Mesothelial cell of epicardium (in vitro differentiated cells): ENCODE results near the gene SLC36A3. TPM values are rescaled to one million over a fixed set of nuclear protein-coding genes. Genes with fewer than 3 reads are reported as not detected.
"Not testable (repeated sequence)": the region's sequence is repeated elsewhere in the genome, so short reads cannot be mapped to it uniquely, and the experiment has no call there.

Experiments
- DNase-seq, 2 experiments: peaks; one replicate each; pipeline ENCODE4 v3.0.0; 2021; ENCODE audit warnings: low spot score in 2 of 2; ENCODE audit not compliant: unreplicated experiment in 2 of 2
- H3K27ac Mint-ChIP-seq: 2 replicates; pipeline ENCODE4 v1.8.0; 2021; ENCODE audit warnings: mixed read lengths
- H3K27me3 Mint-ChIP-seq: 2 replicates; pipeline ENCODE4 v1.8.0; 2021; ENCODE audit warnings: low read depth, mixed read lengths
- H3K36me3 Mint-ChIP-seq: 2 replicates; pipeline ENCODE4 v1.8.0; 2021; ENCODE audit warnings: mixed read lengths
- H3K4me1 Mint-ChIP-seq: 2 replicates; pipeline ENCODE4 v1.8.0; 2021; ENCODE audit warnings: mixed read lengths
- H3K4me3 Mint-ChIP-seq: 2 replicates; pipeline ENCODE4 v1.8.0; 2021; ENCODE audit warnings: mild to moderate bottlenecking, moderate library complexity, mixed read lengths
- H3K9me3 Mint-ChIP-seq: 2 replicates; pipeline ENCODE4 v1.8.0; 2021; ENCODE audit warnings: mixed read lengths
- total RNA-seq: library from RNA; stranded (reverse); gene quantifications from 3 replicates; pipeline ENCODE4 v1.2.1, GENCODE V29; 2021
- TF ChIP-seq, protein P1 (sequence below): fragments of 200-600 bp; sonication (generic); IDR thresholded peaks from one replicate; pipeline ENCODE4 v1.5.0; 2021; ENCODE audit warnings: antibody characterized with exemption; ENCODE audit not compliant: unreplicated experiment

Gene SLC36A3
- total RNA-seq, 1 donor from 2014 or later = not detected

DNA sequence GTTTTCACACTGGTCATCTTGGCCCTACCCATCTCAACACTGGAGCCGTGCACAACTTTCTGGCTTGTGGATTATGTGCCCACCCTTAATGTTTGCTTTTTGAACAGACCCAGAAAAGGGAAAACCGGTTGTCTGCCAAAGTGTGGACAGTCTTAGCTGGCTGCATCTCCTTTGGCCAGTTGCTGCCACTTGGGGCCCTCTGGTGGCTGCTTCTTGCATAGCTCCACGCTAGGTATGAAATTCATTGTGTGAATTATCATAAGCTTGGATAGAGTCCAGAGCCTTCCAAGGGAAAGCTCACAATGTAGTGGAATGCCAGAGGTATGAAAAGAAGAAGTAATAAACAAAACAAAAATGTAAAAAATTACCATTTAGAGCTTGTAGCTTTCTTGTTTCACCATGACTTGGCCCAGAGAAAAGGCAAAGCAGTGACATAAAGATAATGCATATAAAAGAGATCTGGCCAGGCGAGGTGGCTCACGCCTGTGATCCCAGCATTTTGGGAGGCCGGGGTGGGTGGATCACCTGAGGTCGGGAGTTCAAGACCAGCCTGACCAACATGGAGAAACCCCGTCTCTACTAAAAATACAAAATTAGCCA is 12.5 kb upstream of the SLC36A3 start:
- TF ChIP-seq, protein P1, sequence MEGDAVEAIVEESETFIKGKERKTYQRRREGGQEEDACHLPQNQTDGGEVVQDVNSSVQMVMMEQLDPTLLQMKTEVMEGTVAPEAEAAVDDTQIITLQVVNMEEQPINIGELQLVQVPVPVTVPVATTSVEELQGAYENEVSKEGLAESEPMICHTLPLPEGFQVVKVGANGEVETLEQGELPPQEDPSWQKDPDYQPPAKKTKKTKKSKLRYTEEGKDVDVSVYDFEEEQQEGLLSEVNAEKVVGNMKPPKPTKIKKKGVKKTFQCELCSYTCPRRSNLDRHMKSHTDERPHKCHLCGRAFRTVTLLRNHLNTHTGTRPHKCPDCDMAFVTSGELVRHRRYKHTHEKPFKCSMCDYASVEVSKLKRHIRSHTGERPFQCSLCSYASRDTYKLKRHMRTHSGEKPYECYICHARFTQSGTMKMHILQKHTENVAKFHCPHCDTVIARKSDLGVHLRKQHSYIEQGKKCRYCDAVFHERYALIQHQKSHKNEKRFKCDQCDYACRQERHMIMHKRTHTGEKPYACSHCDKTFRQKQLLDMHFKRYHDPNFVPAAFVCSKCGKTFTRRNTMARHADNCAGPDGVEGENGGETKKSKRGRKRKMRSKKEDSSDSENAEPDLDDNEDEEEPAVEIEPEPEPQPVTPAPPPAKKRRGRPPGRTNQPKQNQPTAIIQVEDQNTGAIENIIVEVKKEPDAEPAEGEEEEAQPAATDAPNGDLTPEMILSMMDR = peak; percentile 83
- Mint-ChIP-seq H3K4me1 (peaks cover 18% of the 10 kb centered on the region), H3K36me3 (no peaks in the 10 kb centered on the region), H3K9me3 (peaks cover 5% of the 10 kb centered on the region), H3K27ac (peak overlapping the region; percentile 22), H3K27me3 (peaks cover 2% of the 10 kb centered on the region), H3K4me3 (no peak overlapping the region)
- peak; percentile 56 to 90 for DNase-seq

DNA sequence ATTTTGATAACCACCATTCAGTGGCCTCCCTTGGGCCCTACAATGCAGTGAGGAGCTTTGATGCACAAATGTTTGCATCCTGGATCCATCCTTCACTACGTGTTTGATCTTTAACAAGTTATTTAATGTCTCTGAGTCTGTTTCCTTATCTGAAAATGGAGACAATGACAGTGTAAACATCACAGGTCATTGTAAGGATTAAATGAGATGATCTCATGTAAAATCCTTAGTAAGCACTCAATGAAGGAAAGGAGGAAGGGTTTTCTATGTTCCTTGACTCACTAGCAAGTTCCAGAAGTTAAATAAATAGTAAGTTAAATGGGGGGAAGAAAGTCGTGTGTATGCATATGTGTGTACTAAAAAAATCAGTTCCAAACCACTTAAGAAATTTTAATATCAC is 9.8 kb upstream of the SLC36A3 start:
- H3K4me3 Mint-ChIP-seq = no peak overlapping the region
- no peak for DNase-seq
- H3K36me3 Mint-ChIP-seq = no peaks in the 10 kb centered on the region
- peaks cover 2% of the 10 kb centered on the region for H3K27me3 Mint-ChIP-seq
- TF ChIP-seq, protein P1 = no peak
- H3K27ac Mint-ChIP-seq = no peak overlapping the region
- H3K4me1 Mint-ChIP-seq = peaks cover 10% of the 10 kb centered on the region
- peaks cover 13% of the 10 kb centered on the region for H3K9me3 Mint-ChIP-seq

DNA sequence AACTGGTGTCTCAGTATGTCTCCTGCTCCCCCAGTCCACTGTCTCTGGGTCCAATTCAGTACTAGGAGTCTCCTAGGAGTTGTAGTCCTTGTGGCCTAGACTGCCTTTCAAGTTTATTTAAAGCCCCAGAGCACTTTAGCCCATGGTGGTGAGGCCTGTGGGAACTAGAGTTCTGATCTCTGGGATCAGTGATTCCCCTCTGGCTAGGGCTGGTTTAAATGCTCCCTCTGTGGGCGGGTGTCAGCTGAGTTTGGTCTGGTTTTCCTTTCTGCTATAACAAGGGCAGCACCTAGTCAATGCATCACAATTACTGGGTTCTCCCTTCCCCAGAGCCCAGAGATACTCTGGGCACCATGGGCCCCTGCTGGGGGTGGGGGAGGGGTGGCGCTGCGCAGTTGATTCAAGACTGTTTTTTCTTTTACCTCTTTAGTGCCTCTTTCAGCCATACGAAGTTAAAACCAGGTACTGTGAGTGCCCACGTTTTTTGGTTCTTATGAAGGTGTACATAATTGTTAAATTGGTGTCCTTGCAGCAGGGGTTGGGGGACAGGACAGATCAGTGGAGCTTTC is 9.3 kb upstream of the SLC36A3 start:
- H3K4me3 Mint-ChIP-seq = no peak overlapping the region
- H3K4me1 Mint-ChIP-seq = peaks cover 8% of the 10 kb centered on the region
- TF ChIP-seq, protein P1 = no peak
- DNase-seq = no peak
- H3K27me3 Mint-ChIP-seq = peaks cover 2% of the 10 kb centered on the region
- no peaks in the 10 kb centered on the region for H3K36me3 Mint-ChIP-seq
- H3K9me3 Mint-ChIP-seq = peaks cover 13% of the 10 kb centered on the region
- H3K27ac Mint-ChIP-seq = no peak overlapping the region

DNA sequence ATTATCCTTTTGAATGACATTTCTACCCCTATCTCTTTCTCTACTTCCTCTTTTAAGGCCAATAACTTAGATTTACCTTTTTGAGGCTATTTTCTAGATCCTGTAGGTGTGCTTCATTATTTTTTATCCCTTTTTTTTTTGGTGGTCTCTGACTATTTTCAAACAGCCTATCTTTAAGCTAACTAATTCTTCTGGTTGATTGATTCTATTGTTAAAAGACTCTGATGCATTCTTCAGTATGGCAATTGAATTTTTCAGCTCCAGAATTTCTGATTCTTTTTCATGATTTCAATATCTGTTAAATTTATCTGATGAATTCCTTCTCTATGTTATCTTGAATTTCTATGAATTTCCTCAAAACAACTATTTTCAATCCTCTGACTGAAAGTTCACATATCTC is 7.4 kb upstream of the SLC36A3 start:
- Mint-ChIP-seq H3K4me3 (no peak overlapping the region), H3K27ac (no peak overlapping the region)

DNA sequence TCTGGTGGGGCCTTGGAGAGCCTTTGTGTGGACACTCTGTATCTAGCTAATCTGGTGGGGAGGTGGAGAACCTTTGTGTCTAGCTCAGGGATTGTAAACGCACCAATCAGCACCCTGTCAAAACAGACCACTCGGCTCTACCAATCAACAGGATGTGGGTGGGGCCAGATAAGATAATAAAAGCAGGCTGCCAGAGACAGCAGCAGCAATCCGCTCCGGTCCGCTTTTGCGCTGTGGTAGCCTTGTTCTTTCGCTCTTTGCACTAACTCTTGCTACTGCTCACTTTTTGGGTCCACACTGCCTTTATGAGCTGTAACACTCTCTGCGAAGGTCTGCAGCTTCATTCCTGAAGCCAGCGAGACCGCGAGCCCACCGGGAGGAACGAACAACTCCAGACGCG is 6.3 kb upstream of the SLC36A3 start:
- H3K4me1 Mint-ChIP-seq, H3K27me3 Mint-ChIP-seq, DNase-seq, H3K4me3 Mint-ChIP-seq, H3K36me3 Mint-ChIP-seq, H3K27ac Mint-ChIP-seq: not testable (repeated sequence)
- H3K9me3 Mint-ChIP-seq = peaks cover 13% of the 10 kb centered on the region

More for the DNA sequence above, 7.4 kb upstream of the SLC36A3 start:
- Mint-ChIP-seq H3K27me3 (peaks cover 3% of the 10 kb centered on the region), H3K4me1 (peaks cover 1% of the 10 kb centered on the region), H3K36me3 (no peaks in the 10 kb centered on the region), H3K9me3 (peaks cover 13% of the 10 kb centered on the region)
- TF ChIP-seq, protein P1 = no peak
- no peak for DNase-seq

DNA sequence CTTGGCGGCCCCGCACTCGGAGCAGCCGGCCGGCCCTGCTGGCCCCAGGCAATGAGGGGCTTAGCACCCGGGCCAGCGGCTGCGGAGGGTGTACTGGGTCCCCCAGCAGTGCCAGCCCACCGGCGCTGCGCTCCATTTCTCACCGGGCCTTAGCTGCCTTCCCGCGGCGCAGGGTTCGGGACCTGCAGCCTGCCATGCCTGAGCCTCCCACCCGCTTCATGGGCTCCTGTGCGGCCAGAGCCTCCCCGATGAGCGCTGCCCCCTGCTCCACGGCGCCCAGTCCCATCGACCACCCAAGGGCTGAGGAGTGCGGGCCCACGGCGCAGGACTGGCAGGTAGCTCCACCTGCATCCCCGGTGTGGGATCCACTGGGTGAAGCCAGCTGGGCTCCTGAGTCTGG is 5.7 kb upstream of the SLC36A3 start:
- not testable (repeated sequence) for H3K36me3 Mint-ChIP-seq, H3K27ac Mint-ChIP-seq, DNase-seq, H3K27me3 Mint-ChIP-seq, H3K4me1 Mint-ChIP-seq, H3K4me3 Mint-ChIP-seq
- peaks cover 13% of the 10 kb centered on the region for H3K9me3 Mint-ChIP-seq
